ENCODE data around the gene MED1. TPM values are rescaled to one million over a fixed set of nuclear protein-coding genes. Genes with fewer than 3 reads are reported as not detected.
"Not testable (repeated sequence)": the region's sequence is repeated elsewhere in the genome, so short reads cannot be mapped to it uniquely, and the experiment has no call there.

MED1 gene, protein sequence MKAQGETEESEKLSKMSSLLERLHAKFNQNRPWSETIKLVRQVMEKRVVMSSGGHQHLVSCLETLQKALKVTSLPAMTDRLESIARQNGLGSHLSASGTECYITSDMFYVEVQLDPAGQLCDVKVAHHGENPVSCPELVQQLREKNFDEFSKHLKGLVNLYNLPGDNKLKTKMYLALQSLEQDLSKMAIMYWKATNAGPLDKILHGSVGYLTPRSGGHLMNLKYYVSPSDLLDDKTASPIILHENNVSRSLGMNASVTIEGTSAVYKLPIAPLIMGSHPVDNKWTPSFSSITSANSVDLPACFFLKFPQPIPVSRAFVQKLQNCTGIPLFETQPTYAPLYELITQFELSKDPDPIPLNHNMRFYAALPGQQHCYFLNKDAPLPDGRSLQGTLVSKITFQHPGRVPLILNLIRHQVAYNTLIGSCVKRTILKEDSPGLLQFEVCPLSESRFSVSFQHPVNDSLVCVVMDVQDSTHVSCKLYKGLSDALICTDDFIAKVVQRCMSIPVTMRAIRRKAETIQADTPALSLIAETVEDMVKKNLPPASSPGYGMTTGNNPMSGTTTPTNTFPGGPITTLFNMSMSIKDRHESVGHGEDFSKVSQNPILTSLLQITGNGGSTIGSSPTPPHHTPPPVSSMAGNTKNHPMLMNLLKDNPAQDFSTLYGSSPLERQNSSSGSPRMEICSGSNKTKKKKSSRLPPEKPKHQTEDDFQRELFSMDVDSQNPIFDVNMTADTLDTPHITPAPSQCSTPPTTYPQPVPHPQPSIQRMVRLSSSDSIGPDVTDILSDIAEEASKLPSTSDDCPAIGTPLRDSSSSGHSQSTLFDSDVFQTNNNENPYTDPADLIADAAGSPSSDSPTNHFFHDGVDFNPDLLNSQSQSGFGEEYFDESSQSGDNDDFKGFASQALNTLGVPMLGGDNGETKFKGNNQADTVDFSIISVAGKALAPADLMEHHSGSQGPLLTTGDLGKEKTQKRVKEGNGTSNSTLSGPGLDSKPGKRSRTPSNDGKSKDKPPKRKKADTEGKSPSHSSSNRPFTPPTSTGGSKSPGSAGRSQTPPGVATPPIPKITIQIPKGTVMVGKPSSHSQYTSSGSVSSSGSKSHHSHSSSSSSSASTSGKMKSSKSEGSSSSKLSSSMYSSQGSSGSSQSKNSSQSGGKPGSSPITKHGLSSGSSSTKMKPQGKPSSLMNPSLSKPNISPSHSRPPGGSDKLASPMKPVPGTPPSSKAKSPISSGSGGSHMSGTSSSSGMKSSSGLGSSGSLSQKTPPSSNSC (N-terminal part only)
- total RNA-seq: 23.1 TPM

DNA sequence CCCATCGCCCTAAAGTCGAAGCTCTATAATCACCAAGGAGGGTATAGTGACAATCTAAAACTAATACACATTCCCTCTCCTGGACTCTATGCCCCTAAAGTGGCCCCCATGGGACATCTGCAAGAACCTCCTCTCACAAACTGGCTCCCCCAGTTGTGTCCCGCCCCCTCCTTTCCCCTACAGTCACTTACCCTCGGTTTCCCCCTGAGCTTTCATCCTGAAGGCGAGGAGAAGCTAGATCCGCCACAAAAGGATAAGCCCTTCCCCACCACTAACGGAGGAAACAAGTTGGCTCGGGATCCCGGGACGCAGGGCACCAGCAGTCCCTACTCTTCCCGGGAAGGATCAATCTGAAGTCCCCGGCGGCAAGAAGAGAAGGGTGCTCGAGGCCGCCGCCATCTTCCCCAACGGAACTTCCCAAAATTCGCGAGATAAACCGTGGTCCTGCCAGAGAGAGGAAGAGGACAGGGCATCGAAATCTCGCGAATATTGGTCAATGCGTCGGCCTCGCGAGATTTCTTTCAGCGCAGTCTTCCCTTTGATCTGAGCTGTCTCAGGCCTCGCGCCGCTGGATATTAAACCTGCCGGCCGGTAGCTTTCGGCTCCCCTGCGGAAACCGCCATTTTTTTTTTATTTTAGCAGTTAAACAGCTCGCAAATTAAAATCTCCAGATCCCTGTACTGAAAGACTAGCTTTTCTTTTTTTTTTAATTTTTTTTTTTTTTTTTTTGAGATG is at the start of gene MED1:
Gene MED1 (minus strand): TSS at position 417 of the 735 bp plus-strand sequence. CDS start 201 bp downstream, at position 216.
- peak within 1 kb of the TSS; percentile 68 to 84 for H3K4me3 ChIP-seq
- no peaks in the 10 kb centered on the region for H3K27me3 ChIP-seq
- H3K9me3 ChIP-seq: no peaks in the 10 kb centered on the region
- peak in 1 of 2 donors; percentile 95 for DNase-seq (ENCODE audit: extremely low spot score in 2 of 2)
- peak; percentile 85 to 96 for TF ChIP-seq POLR2AphosphoS5 (IDR thresholded peaks at IDR 0.05; ENCODE audit: insufficient read depth in 1 of 2, low read depth in 1 of 2)
- no peak for TF ChIP-seq POLR2A (IDR thresholded peaks at IDR 0.05)
- TF ChIP-seq, protein P1, sequence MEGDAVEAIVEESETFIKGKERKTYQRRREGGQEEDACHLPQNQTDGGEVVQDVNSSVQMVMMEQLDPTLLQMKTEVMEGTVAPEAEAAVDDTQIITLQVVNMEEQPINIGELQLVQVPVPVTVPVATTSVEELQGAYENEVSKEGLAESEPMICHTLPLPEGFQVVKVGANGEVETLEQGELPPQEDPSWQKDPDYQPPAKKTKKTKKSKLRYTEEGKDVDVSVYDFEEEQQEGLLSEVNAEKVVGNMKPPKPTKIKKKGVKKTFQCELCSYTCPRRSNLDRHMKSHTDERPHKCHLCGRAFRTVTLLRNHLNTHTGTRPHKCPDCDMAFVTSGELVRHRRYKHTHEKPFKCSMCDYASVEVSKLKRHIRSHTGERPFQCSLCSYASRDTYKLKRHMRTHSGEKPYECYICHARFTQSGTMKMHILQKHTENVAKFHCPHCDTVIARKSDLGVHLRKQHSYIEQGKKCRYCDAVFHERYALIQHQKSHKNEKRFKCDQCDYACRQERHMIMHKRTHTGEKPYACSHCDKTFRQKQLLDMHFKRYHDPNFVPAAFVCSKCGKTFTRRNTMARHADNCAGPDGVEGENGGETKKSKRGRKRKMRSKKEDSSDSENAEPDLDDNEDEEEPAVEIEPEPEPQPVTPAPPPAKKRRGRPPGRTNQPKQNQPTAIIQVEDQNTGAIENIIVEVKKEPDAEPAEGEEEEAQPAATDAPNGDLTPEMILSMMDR (IDR thresholded peaks at IDR 0.05): no peak
- H3K27ac ChIP-seq: peak within 1 kb of the TSS; percentile 85
- intact Hi-C loops (cut with DNase I): no loop called here
- H3K4me1 ChIP-seq: peaks cover 28% of the 10 kb centered on the region
- peaks cover 0 to 21% of the 10 kb centered on the region in 2 donors for H3K36me3 ChIP-seq

DNA sequence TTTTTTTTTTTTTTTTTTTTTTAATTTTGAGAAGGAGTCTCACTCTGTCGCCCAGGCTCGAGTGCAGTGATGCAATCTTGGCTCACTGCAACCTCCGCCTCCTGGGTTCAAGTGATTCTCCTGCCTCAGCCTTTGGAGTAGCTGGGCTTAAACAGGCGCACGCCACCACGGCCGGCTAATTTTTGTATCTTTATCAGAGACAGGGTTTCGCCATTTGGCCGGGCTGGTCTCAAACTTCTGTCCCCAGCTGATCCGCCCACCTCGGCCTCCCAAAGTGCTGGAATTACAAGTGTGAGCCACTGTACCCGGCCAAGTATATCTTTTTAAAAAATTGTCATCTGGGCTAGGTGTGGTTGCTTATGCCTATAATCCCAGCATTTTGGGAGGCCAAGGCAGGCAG is 45.9 kb upstream of the MED1 start:
- DNase-seq (ENCODE audit: extremely low spot score in 2 of 2); H3K27me3 ChIP-seq; H3K4me1 ChIP-seq; intact Hi-C loops (cut with DNase I); H3K9me3 ChIP-seq; H3K27ac ChIP-seq; H3K4me3 ChIP-seq: not testable (repeated sequence)
- peaks cover 5 to 88% of the 10 kb centered on the region in 2 donors for H3K36me3 ChIP-seq

DNA sequence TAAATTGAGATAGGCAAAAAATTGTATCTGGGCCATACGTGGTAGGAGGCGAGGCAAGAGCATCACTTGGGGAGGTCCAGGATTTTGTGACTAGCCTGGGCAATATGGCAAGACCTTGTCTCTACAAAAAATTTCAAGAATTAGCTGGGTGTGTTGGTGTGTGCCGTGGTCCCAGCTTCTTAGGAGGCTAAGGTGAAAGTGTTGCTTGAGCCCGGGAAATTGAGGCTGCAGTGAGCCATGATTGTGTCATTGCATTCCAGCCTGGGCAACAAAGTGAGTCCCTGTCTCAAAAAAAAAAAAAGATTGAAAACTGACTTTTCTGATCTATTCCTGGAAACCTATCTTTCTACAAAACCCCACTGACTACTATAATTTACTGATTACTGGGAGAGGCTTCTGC is 36.9 kb upstream of the MED1 start:
- H3K27me3 ChIP-seq: no peaks in the 10 kb centered on the region
- DNase-seq (ENCODE audit: extremely low spot score in 2 of 2): no peak
- TF ChIP-seq POLR2AphosphoS5 (IDR thresholded peaks at IDR 0.05; ENCODE audit: insufficient read depth in 1 of 2, low read depth in 1 of 2) (no peak), POLR2A (IDR thresholded peaks at IDR 0.05) (no peak)
- no peaks in the 10 kb centered on the region for H3K9me3 ChIP-seq
- peaks cover 5% of the 10 kb centered on the region for H3K4me1 ChIP-seq
- no peak overlapping the region for H3K4me3 ChIP-seq
- H3K36me3 ChIP-seq: peaks cover 0 to 24% of the 10 kb centered on the region in 2 donors
- intact Hi-C loops (cut with DNase I): no loop called here
- no peak overlapping the region for H3K27ac ChIP-seq

DNA sequence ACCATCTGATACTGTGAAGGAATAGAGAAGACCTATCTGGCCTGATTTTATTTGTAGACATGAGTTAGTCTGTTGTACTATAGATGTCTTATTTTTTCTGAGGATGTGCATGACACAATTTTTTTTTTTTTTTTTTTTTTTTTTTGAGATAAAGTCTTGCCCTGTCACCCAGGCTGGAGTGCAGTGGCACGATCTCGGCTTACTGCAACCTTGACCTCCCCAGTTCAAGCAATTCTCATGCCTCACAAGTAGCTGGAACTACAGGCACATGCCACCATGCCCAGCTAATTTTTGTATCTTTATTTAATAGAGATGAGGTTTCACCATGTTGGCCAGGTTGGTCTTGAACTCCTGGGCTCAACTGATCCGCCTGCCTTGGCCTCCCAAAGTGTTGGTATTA is 36.4 kb upstream of the MED1 start:
- H3K27ac ChIP-seq; H3K4me1 ChIP-seq; DNase-seq (ENCODE audit: extremely low spot score in 2 of 2); intact Hi-C loops (cut with DNase I); H3K9me3 ChIP-seq; H3K4me3 ChIP-seq; H3K27me3 ChIP-seq: not testable (repeated sequence)
- H3K36me3 ChIP-seq: peaks cover 0 to 20% of the 10 kb centered on the region in 2 donors

DNA sequence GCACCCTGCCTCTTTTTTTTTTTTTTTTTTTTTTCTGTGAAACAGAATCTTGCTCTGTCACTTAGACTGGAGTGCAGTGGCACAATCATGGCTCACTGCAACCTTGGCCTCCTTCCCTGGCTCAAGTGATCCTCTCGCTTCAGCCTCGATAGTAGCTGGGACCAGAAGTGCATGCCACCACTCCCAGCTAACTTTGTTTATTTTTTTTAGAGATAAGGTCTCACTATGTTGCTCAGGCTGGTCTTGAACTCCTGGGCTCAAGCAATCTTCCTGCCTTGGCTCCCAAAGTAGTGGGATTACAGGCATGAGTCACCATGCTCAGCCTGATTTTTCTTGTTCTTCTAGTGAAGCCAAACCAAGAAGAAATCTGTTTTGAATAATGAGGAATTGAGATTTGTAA is 35.2 kb upstream of the MED1 start:
- Histone ChIP-seq H3K36me3 (peaks cover 0 to 9% of the 10 kb centered on the region in 2 donors), H3K27ac (no peak overlapping the region), H3K4me1 (peaks cover 5% of the 10 kb centered on the region), H3K9me3 (no peaks in the 10 kb centered on the region), H3K27me3 (no peaks in the 10 kb centered on the region), H3K4me3 (no peak overlapping the region)
- TF ChIP-seq, protein P1 (IDR thresholded peaks at IDR 0.05): no peak
- TF ChIP-seq POLR2AphosphoS5 (IDR thresholded peaks at IDR 0.05; ENCODE audit: insufficient read depth in 1 of 2, low read depth in 1 of 2): no peak
- no peak for TF ChIP-seq POLR2A (IDR thresholded peaks at IDR 0.05)
- no peak for DNase-seq (ENCODE audit: extremely low spot score in 2 of 2)
- intact Hi-C loops (cut with DNase I): no loop called here
